HG02943 (cell line): ENCODE results near the gene RIMOC1.

ENCODE experiments used
- ATAC-seq: cut with Tn5 transposase; IDR thresholded peaks from one replicate; pipeline ENCODE4 v1.9.1; 2021; ENCODE audit warnings: mild to moderate bottlenecking, low read depth, moderate library complexity; ENCODE audit not compliant: unreplicated experiment

Gene RIMOC1

DNA sequence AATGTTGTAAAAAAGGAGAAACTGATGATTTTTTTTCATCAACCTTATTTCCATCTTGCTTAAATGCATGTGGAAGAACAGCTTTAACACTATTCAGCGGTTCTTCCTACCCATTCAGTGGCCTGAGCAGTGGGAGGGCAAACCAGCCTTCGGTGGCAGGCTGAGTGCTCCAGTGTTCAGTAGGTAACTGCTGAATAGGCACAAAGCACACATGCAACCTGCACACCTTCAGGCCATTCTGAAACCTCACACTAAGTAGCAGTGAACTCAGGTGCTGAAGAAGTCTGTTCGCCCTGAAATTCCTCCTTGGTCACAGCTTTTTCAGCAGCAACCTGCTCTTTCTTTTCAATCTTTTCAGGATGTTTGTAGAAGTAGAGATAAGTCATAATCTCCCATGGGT is 47.1 kb downstream of the RIMOC1 start:
- ATAC-seq: no peak
